ENCODE data around the gene PRSS2.

DNA sequence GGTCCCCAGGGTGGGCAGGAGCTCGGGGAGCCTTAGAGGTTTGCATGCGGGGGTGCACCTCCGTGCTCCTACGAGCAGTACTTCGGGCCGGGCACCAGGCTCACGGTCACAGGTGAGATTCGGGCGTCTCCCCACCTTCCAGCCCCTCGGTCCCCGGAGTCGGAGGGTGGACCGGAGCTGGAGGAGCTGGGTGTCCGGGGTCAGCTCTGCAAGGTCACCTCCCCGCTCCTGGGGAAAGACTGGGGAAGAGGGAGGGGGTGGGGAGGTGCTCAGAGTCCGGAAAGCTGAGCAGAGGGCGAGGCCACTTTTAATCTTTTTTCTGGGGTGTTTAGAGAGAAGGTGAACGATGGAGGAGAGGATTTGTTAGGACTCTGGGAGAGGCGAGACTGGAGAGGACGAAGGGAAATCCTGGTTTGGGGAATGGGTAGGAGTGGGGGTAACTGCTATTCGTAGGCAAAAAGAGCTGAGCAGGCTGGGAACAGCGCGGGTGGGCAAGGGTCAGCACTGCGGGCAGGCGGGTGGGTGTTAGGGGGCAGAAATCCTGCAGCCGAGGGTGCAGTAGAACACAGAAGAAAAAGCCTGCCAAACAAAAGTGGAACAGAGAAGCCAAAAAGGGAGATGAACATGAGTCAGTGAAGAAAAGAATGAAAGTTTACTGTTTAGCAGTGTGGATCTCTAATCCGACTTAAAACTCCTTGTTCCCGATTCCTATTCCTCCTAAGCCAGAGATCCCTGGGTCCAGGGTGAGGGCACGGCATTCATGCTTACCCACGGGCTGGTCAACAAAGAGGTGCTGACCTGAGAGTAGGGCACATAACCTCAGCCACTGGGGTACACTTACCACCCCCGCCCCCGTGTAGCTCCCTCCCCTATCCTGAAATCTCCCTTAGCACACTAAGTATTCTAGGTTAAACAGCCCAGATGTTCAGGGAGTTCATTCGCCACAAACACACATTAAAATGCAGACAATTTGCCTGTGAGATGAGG, 26.9 kb downstream of the PRSS2 start:
- no peak for TF ChIP-seq POLR2AphosphoS5 (IDR thresholded peaks at IDR 0.05; ENCODE audit: control insufficient read depth, insufficient read depth, low read depth, low read length)
- TF ChIP-seq MYNN (IDR thresholded peaks at IDR 0.05): no peak
- TF ChIP-seq MYNN (CRISPR knock-in tag; IDR thresholded peaks at IDR 0.05): no peak
- no peak for TF ChIP-seq SP2 (IDR thresholded peaks at IDR 0.05; ENCODE audit: extremely low read depth, low read depth, low read length, poor library complexity, severe bottlenecking)
- no peak for TF ChIP-seq CEBPG (CRISPR knock-in tag; IDR thresholded peaks at IDR 0.05)
- TF ChIP-seq CEBPG (tag; conservative IDR thresholded peaks at IDR 0.05 in 1 of 2, IDR thresholded peaks at IDR 0.05 in 1 of 2): no peak
- no peak for TF ChIP-seq ETV6 (IDR thresholded peaks at IDR 0.05; ENCODE audit: borderline replicate concordance in 1 of 2, low read depth in 2 of 2, low read length in 1 of 2)
- TF ChIP-seq ETV6 (CRISPR knock-in tag; IDR thresholded peaks at IDR 0.05; ENCODE audit: borderline replicate concordance): no peak
- TF ChIP-seq, protein P1, sequence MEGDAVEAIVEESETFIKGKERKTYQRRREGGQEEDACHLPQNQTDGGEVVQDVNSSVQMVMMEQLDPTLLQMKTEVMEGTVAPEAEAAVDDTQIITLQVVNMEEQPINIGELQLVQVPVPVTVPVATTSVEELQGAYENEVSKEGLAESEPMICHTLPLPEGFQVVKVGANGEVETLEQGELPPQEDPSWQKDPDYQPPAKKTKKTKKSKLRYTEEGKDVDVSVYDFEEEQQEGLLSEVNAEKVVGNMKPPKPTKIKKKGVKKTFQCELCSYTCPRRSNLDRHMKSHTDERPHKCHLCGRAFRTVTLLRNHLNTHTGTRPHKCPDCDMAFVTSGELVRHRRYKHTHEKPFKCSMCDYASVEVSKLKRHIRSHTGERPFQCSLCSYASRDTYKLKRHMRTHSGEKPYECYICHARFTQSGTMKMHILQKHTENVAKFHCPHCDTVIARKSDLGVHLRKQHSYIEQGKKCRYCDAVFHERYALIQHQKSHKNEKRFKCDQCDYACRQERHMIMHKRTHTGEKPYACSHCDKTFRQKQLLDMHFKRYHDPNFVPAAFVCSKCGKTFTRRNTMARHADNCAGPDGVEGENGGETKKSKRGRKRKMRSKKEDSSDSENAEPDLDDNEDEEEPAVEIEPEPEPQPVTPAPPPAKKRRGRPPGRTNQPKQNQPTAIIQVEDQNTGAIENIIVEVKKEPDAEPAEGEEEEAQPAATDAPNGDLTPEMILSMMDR (IDR thresholded peaks at IDR 0.05 in 2 of 3, conservative IDR thresholded peaks at IDR 0.05 in 1 of 3; ENCODE audit: insufficient read depth in 2 of 3, low read depth in 1 of 3, low read length in 3 of 3): no peak
- no peak for TF ChIP-seq JUND (IDR thresholded peaks at IDR 0.05; ENCODE audit: borderline replicate concordance, low read depth, low read length)
- TF ChIP-seq JUND (tag; IDR thresholded peaks at IDR 0.05; ENCODE audit: borderline replicate concordance, low read depth, low read length): no peak
- TF ChIP-seq, protein P2, sequence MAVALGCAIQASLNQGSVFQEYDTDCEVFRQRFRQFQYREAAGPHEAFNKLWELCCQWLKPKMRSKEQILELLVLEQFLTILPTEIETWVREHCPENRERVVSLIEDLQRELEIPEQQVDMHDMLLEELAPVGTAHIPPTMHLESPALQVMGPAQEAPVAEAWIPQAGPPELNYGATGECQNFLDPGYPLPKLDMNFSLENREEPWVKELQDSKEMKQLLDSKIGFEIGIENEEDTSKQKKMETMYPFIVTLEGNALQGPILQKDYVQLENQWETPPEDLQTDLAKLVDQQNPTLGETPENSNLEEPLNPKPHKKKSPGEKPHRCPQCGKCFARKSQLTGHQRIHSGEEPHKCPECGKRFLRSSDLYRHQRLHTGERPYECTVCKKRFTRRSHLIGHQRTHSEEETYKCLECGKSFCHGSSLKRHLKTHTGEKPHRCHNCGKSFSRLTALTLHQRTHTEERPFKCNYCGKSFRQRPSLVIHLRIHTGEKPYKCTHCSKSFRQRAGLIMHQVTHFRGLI (CRISPR knock-in tag; IDR thresholded peaks at IDR 0.05): no peak
- TF ChIP-seq PHF8 (IDR thresholded peaks at IDR 0.05; ENCODE audit: borderline replicate concordance, low read length): no peak
- TF ChIP-seq, protein P3, sequence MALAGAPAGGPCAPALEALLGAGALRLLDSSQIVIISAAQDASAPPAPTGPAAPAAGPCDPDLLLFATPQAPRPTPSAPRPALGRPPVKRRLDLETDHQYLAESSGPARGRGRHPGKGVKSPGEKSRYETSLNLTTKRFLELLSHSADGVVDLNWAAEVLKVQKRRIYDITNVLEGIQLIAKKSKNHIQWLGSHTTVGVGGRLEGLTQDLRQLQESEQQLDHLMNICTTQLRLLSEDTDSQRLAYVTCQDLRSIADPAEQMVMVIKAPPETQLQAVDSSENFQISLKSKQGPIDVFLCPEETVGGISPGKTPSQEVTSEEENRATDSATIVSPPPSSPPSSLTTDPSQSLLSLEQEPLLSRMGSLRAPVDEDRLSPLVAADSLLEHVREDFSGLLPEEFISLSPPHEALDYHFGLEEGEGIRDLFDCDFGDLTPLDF (CRISPR knock-in tag; IDR thresholded peaks at IDR 0.05): no peak

Measured in K562 (cell line).